ENCODE results near the gene INCENP. TPM values are rescaled to one million over a fixed set of nuclear protein-coding genes. Genes with fewer than 3 reads are reported as not detected.

The INCENP gene
- total RNA-seq, 1 donor from 2014 or later, result 9.8 TPM

DNA sequence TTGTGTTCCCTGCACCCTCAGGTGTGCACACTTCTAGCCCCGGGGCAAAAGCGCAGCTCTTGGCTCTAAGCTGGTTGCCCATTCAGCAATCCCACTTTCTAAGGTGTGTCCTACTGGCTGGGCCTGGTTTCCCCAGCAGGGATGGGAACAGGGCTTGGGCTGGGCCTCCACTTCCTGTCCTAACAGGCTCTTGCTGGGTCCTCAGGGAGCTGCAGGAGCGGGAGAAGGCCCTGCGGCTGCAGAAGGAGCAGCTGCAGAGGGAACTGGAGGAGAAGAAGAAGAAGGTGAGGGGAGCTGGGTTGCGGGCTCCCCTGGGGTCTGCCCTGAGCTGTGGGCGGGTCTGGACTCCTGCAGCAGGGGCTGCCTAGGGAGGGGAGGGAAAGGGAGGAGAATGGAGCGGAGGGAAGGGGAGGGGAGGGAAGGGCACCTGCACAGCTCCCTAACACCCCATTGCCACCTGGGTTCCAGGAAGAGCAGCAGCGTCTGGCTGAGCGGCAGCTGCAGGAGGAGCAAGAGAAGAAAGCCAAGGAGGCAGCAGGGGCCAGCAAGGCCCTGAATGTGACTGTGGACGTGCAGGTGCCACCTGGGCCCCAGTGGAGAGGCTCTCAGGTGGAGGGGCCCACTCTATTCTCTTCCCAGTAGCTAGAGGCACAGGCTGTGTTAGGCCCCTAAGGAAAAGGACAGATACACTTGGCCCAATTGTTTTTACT is 24.6 kb downstream of the INCENP start:
- intact Hi-C loops (cut with micrococcal nuclease), result no loop called here
- Histone ChIP-seq H3K4me1 (peaks cover 17% of the 10 kb centered on the region), H3K27ac (replicated peaks) (no peak overlapping the region), H3K9me3 (replicated peaks) (no peaks in the 10 kb centered on the region), H3K4me3 (no peak overlapping the region), H3K36me3 (peaks cover 79% of the 10 kb centered on the region), H3K27me3 (ENCODE audit: low read depth) (no peaks in the 10 kb centered on the region)
- TF ChIP-seq, protein P1, sequence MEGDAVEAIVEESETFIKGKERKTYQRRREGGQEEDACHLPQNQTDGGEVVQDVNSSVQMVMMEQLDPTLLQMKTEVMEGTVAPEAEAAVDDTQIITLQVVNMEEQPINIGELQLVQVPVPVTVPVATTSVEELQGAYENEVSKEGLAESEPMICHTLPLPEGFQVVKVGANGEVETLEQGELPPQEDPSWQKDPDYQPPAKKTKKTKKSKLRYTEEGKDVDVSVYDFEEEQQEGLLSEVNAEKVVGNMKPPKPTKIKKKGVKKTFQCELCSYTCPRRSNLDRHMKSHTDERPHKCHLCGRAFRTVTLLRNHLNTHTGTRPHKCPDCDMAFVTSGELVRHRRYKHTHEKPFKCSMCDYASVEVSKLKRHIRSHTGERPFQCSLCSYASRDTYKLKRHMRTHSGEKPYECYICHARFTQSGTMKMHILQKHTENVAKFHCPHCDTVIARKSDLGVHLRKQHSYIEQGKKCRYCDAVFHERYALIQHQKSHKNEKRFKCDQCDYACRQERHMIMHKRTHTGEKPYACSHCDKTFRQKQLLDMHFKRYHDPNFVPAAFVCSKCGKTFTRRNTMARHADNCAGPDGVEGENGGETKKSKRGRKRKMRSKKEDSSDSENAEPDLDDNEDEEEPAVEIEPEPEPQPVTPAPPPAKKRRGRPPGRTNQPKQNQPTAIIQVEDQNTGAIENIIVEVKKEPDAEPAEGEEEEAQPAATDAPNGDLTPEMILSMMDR (IDR thresholded peaks at IDR 0.05; ENCODE audit: borderline replicate concordance), result no peak
- no peak for DNase-seq

DNA sequence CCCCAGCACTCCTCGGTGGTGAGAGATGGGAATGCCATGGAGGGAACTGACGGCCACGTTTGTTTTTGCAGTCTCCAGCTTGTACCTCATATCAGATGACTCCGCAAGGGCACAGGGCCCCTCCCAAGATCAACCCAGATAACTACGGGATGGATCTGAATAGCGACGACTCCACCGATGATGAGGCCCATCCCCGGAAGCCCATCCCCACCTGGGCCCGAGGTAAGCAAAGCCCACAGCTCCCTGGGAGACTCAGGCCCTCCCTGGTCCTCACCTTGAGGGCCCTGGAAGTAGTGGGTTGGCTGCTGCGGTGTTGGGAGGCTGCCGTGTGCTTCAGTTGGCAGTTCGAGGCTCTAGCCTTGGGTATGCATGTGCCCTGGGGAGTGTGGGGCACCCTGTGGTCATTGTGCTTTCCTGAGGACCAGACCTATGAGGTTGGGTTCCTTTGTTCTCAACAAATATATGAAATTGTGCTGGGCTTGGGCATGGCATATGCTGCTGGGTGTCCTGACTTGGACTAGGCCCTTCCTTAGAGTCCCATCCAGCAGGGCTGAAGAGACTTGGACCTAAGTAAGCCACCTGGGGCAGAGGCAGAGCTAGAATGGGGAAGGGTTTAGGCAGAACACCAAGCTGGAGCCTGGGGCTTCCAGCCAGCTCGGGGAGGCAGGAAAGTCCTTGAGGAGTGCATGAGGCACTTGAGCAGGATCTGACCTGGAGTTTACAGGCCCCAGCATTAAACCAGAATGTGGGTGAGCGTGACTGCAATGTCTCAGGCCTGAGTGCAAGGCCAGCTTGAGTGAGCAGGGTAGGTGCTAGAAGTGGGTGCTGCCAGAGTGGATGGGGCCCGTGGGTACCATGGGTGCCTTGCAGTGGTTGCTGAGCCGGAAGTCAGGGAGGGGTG is 26.4 kb downstream of the INCENP start:
- intact Hi-C loops (cut with micrococcal nuclease), result no loop called here
- H3K27ac ChIP-seq (replicated peaks), result no peak overlapping the region
- H3K9me3 ChIP-seq (replicated peaks), result no peaks in the 10 kb centered on the region
- no peak overlapping the region for H3K4me3 ChIP-seq
- H3K4me1 ChIP-seq, result peaks cover 17% of the 10 kb centered on the region
- TF ChIP-seq, protein P1 (IDR thresholded peaks at IDR 0.05; ENCODE audit: borderline replicate concordance), result no peak
- H3K27me3 ChIP-seq (ENCODE audit: low read depth), result no peaks in the 10 kb centered on the region
- DNase-seq, result no peak
- H3K36me3 ChIP-seq, result peaks cover 71% of the 10 kb centered on the region

- Histone ChIP-seq H3K27ac (replicated peaks) (no peak overlapping the region), H3K9me3 (replicated peaks) (no peaks in the 10 kb centered on the region), H3K4me3 (no peak overlapping the region), H3K4me1 (peaks cover 17% of the 10 kb centered on the region), H3K27me3 (ENCODE audit: low read depth) (no peaks in the 10 kb centered on the region), H3K36me3 (peaks cover 63% of the 10 kb centered on the region)
- intact Hi-C loops (cut with micrococcal nuclease), result no loop called here
- no peak for DNase-seq
- TF ChIP-seq, protein P1 (IDR thresholded peaks at IDR 0.05; ENCODE audit: borderline replicate concordance), result no peak
These were observed 27.3 kb downstream of the INCENP start for GRCh38 chr11:62150887-62151736.

GRCh38 chr11:62151737-62152102 is 27.9 kb downstream of the INCENP start:
- Histone ChIP-seq H3K4me3 (no peak overlapping the region), H3K27ac (replicated peaks) (no peak overlapping the region), H3K36me3 (peaks cover 58% of the 10 kb centered on the region), H3K4me1 (peaks cover 17% of the 10 kb centered on the region), H3K27me3 (ENCODE audit: low read depth) (no peaks in the 10 kb centered on the region), H3K9me3 (replicated peaks) (no peaks in the 10 kb centered on the region)
- TF ChIP-seq, protein P1 (IDR thresholded peaks at IDR 0.05; ENCODE audit: borderline replicate concordance), result no peak
- no peak for DNase-seq
- intact Hi-C loops (cut with micrococcal nuclease), result no loop called here

Data from left ventricle myocardium inferior (tissue), 1 donor.